GM23338 (cell line): ENCODE measurements around the gene KCTD14. TPM values are rescaled to one million over a fixed set of nuclear protein-coding genes. Genes with fewer than 3 reads are reported as not detected.
"Not testable (repeated sequence)": the region's sequence is repeated elsewhere in the genome, so short reads cannot be mapped to it uniquely, and the experiment has no call there.

Experiments used
- ATAC-seq: fragments of 200-7000 bp; cut with Tn5 transposase; 3 replicates; pipeline ENCODE4 v1.9.1; 2020
- DNase-seq: peaks from one replicate; pipeline ENCODE4 v3.0.0-alpha.2; 2015; ENCODE audit warnings: low spot score
- H2AFZ ChIP-seq: fragments of 200-600 bp; sonication (generic); 2 replicates; pipeline ENCODE4 v1.8.0; 2016; ENCODE audit warnings: antibody characterized with exemption, mild to moderate bottlenecking, moderate library complexity
- H3F3A ChIP-seq: fragments of 200-600 bp; sonication (generic); replicated peaks from 2 replicates; pipeline ENCODE4 v1.8.0; 2017; ENCODE audit warnings: antibody characterized with exemption, mixed run types, low read depth
- H3K27ac ChIP-seq: fragments of 200-600 bp; sonication (generic); 2 replicates; pipeline ENCODE4 v1.6.1; 2016; ENCODE audit warnings: low read depth
- H3K27me3 ChIP-seq: fragments of 200-600 bp; sonication (generic); 2 replicates; pipeline ENCODE4 v1.8.0; 2016; ENCODE audit warnings: mild to moderate bottlenecking, mixed run types, moderate library complexity; ENCODE audit not compliant: insufficient read depth
- H3K36me3 ChIP-seq: fragments of 200-600 bp; sonication (generic); 2 replicates; pipeline ENCODE4 v1.8.0; 2016; ENCODE audit warnings: mild to moderate bottlenecking; ENCODE audit not compliant: insufficient read depth
- H3K4me1 ChIP-seq: fragments of 200-600 bp; sonication (generic); 2 replicates; pipeline ENCODE4 v1.8.0; 2016; ENCODE audit warnings: mild to moderate bottlenecking, moderate library complexity; ENCODE audit not compliant: insufficient read depth
- H3K4me2 ChIP-seq: fragments of 200-600 bp; sonication (generic); 2 replicates; pipeline ENCODE4 v1.7.1; 2017; ENCODE audit warnings: mixed run types
- H3K4me3 ChIP-seq: fragments of 200-600 bp; sonication (generic); 2 replicates; pipeline ENCODE4 v1.6.1; 2016; ENCODE audit warnings: mixed run types
- H3K79me2 ChIP-seq: fragments of 200-600 bp; sonication (generic); replicated peaks from 2 replicates; pipeline ENCODE4 v1.8.0; 2017; ENCODE audit warnings: mild to moderate bottlenecking; ENCODE audit not compliant: insufficient read depth
- H3K9me2 ChIP-seq: fragments of 200-600 bp; sonication (generic); 2 replicates; pipeline ENCODE4 v1.8.0; 2017; ENCODE audit not compliant: insufficient read depth
- H4K20me1 ChIP-seq: fragments of 200-600 bp; sonication (generic); replicated peaks from 2 replicates; pipeline ENCODE4 v1.8.0; 2017; ENCODE audit warnings: mild to moderate bottlenecking; ENCODE audit not compliant: insufficient read depth
- H3K27ac Mint-ChIP-seq: 2 replicates; pipeline ENCODE4 v1.8.0; 2020; ENCODE audit warnings: inconsistent platforms, mild to moderate bottlenecking, moderate library complexity, mixed read lengths
- H3K27me3 Mint-ChIP-seq: 3 replicates; pipeline ENCODE4 v1.8.0; 2022; ENCODE audit warnings: low read depth, mild to moderate bottlenecking, moderate library complexity, mixed read lengths, inconsistent platforms; ENCODE audit not compliant: insufficient read depth, poor library complexity
- H3K36me3 Mint-ChIP-seq: 3 replicates; pipeline ENCODE4 v1.8.0; 2021; ENCODE audit warnings: low read depth, mild to moderate bottlenecking, inconsistent platforms, moderate library complexity, mixed read lengths
- H3K4me1 Mint-ChIP-seq: 3 replicates; pipeline ENCODE4 v1.8.0; 2020; ENCODE audit warnings: mild to moderate bottlenecking, inconsistent platforms, mixed read lengths
- H3K4me3 Mint-ChIP-seq: 3 replicates; pipeline ENCODE4 v1.8.0; 2021; ENCODE audit warnings: moderate library complexity, mild to moderate bottlenecking, inconsistent platforms, mixed read lengths
- H3K9me3 Mint-ChIP-seq: 3 replicates; pipeline ENCODE4 v1.8.0; 2020; ENCODE audit warnings: moderate library complexity, mild to moderate bottlenecking, inconsistent platforms, mixed read lengths
- JUNB ChIP-seq: IDR thresholded peaks from one replicate; pipeline ENCODE4 v1.6.1; 2016; ENCODE audit warnings: antibody characterized with exemption; ENCODE audit not compliant: unreplicated experiment
- NANOG ChIP-seq: IDR thresholded peaks from 2 replicates; pipeline ENCODE4 v1.6.1; 2016; ENCODE audit warnings: antibody characterized with exemption, borderline replicate concordance
- STAT1 ChIP-seq: IDR thresholded peaks from one replicate; pipeline ENCODE4 v1.6.1; 2016; ENCODE audit warnings: antibody characterized with exemption; ENCODE audit not compliant: unreplicated experiment
- polyA plus RNA-seq: library from polyadenylated mRNA; unstranded; fragments of >200 nt; fragmentation: Nextera tagmentation; extraction: Ambion mirVana; gene quantifications from 2 replicates; pipeline ENCODE4 v1.2.1, GENCODE V29; 2016
- total RNA-seq: library from RNA; depleted of rRNA; stranded (reverse); fragments of >200 nt; shearing (Covaris generic); gene quantifications from 2 replicates; pipeline ENCODE4 v1.2.3, GENCODE V29; 2014
- TF ChIP-seq, protein P1 (sequence below), 2 experiments: fragments of 200-600 bp in 1 of 2; sonication (generic) in 1 of 2; conservative IDR thresholded peaks; 2 replicates each; pipeline versions ENCODE4 v1.5.1 to v1.6.1; 2016 to 2017; ENCODE audit warnings: antibody characterized with exemption in 2 of 2, low read depth in 2 of 2, mild to moderate bottlenecking in 2 of 2, moderate library complexity in 1 of 2
- TF ChIP-seq, protein P2 (sequence below): fragments of 250-450 bp; sonication (Bioruptor Pico); IDR thresholded peaks from 2 replicates; pipeline ENCODE4 v1.5.0; 2020; ENCODE audit warnings: mild to moderate bottlenecking, moderate library complexity
- TF ChIP-seq, protein P3 (sequence below): IDR thresholded peaks from 2 replicates; pipeline ENCODE4 v1.6.1; 2016; ENCODE audit warnings: antibody characterized with exemption
- TF ChIP-seq, protein P4 (sequence below): IDR thresholded peaks from one replicate; pipeline ENCODE4 v1.6.1; 2018; ENCODE audit warnings: antibody characterized with exemption; ENCODE audit not compliant: unreplicated experiment

The KCTD14 gene
- total and polyA plus RNA-seq, 2 experiments from 2014 or later: 5.9 to 19.1 TPM

DNA sequence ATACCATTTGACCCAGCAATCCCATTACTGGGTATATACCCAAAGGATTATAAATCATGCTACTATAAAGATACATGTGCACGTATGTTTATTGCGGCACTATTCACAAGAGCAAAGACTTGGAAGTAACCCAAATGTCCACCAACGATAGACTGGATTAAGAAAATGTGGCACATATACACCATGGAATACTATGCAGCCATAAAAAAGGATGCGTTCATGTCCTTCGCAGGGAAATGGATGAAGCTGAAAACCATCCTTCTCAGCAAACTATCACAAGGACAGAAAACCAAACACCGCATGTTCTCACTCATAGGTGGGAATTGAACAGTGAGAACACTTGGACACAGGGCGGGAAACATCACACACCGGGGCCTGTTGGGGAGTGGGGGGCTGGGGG is 36.6 kb downstream of the KCTD14 start:
- not testable (repeated sequence) for H3K27me3 Mint-ChIP-seq, H3K27ac Mint-ChIP-seq, ATAC-seq, H3K27me3 ChIP-seq, H2AFZ ChIP-seq, H3K4me3 ChIP-seq, H4K20me1 ChIP-seq, H3K4me2 ChIP-seq, H3K4me3 Mint-ChIP-seq, H3K4me1 ChIP-seq, H3F3A ChIP-seq, H3K4me1 Mint-ChIP-seq, H3K27ac ChIP-seq, H3K9me2 ChIP-seq, H3K9me3 Mint-ChIP-seq, DNase-seq
- H3K36me3 Mint-ChIP-seq: peaks cover 30% of the 10 kb centered on the region
- Histone ChIP-seq H3K79me2 (peaks cover 27% of the 10 kb centered on the region), H3K36me3 (peaks cover 10% of the 10 kb centered on the region; the same call in 1 of the 2 replicates)

DNA sequence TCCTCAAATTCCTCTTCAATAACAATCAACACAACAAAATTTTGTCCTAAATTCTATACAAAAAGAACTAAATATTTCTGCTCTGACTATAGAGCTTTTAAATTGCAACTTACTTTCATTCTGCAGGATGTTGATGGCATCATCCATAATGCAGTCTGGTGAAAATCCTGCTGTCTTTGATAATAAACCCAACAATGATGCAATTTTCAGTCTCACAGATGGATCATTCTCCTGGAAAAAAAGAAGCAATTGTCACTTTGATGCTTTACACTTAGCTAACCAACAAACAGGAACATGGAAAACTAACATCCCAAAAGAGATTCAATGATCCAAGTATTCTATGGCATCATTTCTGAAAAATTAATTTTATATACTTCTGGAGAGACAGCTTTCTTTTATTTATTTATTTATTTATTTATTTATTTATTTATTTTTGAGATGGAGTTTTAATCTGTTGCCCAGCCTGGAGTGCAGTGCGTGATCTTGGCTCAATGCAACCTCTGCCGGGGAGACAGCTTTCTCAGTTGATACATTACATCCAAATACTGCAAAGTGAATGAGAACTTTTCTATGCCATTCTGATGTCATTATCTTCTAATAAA is 41.6 kb downstream of the KCTD14 start:
- peaks cover 4% of the 10 kb centered on the region; the same call in 1 of the 2 replicates for H4K20me1 ChIP-seq
- H3K4me3 Mint-ChIP-seq: no peak overlapping the region
- H3K36me3 Mint-ChIP-seq: peaks cover 33% of the 10 kb centered on the region; the same call in 2 of the 3 replicates
- no peak overlapping the region for H3K27ac Mint-ChIP-seq
- H3K79me2 ChIP-seq: peaks cover 27% of the 10 kb centered on the region
- ATAC-seq (no peak), DNase-seq (no peak)
- no peaks in the 10 kb centered on the region for H3K4me1 Mint-ChIP-seq
- no peaks in the 10 kb centered on the region for H3K4me1 ChIP-seq
- H3K36me3 ChIP-seq: peaks cover 24% of the 10 kb centered on the region
- H3K9me2 ChIP-seq: no peaks in the 10 kb centered on the region
- H3F3A ChIP-seq: no peaks in the 10 kb centered on the region
- no peak overlapping the region for H2AFZ ChIP-seq
- no peaks in the 10 kb centered on the region for H3K27me3 ChIP-seq
- no peak overlapping the region for H3K4me3 ChIP-seq
- no peak overlapping the region for H3K4me2 ChIP-seq
- H3K27me3 Mint-ChIP-seq: no peaks in the 10 kb centered on the region
- H3K9me3 Mint-ChIP-seq: peaks cover 2% of the 10 kb centered on the region; the same call in 1 of the 3 replicates
- H3K27ac ChIP-seq: no peak overlapping the region
- TF ChIP-seq, protein P1, sequence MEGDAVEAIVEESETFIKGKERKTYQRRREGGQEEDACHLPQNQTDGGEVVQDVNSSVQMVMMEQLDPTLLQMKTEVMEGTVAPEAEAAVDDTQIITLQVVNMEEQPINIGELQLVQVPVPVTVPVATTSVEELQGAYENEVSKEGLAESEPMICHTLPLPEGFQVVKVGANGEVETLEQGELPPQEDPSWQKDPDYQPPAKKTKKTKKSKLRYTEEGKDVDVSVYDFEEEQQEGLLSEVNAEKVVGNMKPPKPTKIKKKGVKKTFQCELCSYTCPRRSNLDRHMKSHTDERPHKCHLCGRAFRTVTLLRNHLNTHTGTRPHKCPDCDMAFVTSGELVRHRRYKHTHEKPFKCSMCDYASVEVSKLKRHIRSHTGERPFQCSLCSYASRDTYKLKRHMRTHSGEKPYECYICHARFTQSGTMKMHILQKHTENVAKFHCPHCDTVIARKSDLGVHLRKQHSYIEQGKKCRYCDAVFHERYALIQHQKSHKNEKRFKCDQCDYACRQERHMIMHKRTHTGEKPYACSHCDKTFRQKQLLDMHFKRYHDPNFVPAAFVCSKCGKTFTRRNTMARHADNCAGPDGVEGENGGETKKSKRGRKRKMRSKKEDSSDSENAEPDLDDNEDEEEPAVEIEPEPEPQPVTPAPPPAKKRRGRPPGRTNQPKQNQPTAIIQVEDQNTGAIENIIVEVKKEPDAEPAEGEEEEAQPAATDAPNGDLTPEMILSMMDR (conservative IDR thresholded peaks at IDR 0.05; ENCODE audit: low read depth in 2 of 2): no peak
- no peak for TF ChIP-seq JUNB
- TF ChIP-seq, protein P2, sequence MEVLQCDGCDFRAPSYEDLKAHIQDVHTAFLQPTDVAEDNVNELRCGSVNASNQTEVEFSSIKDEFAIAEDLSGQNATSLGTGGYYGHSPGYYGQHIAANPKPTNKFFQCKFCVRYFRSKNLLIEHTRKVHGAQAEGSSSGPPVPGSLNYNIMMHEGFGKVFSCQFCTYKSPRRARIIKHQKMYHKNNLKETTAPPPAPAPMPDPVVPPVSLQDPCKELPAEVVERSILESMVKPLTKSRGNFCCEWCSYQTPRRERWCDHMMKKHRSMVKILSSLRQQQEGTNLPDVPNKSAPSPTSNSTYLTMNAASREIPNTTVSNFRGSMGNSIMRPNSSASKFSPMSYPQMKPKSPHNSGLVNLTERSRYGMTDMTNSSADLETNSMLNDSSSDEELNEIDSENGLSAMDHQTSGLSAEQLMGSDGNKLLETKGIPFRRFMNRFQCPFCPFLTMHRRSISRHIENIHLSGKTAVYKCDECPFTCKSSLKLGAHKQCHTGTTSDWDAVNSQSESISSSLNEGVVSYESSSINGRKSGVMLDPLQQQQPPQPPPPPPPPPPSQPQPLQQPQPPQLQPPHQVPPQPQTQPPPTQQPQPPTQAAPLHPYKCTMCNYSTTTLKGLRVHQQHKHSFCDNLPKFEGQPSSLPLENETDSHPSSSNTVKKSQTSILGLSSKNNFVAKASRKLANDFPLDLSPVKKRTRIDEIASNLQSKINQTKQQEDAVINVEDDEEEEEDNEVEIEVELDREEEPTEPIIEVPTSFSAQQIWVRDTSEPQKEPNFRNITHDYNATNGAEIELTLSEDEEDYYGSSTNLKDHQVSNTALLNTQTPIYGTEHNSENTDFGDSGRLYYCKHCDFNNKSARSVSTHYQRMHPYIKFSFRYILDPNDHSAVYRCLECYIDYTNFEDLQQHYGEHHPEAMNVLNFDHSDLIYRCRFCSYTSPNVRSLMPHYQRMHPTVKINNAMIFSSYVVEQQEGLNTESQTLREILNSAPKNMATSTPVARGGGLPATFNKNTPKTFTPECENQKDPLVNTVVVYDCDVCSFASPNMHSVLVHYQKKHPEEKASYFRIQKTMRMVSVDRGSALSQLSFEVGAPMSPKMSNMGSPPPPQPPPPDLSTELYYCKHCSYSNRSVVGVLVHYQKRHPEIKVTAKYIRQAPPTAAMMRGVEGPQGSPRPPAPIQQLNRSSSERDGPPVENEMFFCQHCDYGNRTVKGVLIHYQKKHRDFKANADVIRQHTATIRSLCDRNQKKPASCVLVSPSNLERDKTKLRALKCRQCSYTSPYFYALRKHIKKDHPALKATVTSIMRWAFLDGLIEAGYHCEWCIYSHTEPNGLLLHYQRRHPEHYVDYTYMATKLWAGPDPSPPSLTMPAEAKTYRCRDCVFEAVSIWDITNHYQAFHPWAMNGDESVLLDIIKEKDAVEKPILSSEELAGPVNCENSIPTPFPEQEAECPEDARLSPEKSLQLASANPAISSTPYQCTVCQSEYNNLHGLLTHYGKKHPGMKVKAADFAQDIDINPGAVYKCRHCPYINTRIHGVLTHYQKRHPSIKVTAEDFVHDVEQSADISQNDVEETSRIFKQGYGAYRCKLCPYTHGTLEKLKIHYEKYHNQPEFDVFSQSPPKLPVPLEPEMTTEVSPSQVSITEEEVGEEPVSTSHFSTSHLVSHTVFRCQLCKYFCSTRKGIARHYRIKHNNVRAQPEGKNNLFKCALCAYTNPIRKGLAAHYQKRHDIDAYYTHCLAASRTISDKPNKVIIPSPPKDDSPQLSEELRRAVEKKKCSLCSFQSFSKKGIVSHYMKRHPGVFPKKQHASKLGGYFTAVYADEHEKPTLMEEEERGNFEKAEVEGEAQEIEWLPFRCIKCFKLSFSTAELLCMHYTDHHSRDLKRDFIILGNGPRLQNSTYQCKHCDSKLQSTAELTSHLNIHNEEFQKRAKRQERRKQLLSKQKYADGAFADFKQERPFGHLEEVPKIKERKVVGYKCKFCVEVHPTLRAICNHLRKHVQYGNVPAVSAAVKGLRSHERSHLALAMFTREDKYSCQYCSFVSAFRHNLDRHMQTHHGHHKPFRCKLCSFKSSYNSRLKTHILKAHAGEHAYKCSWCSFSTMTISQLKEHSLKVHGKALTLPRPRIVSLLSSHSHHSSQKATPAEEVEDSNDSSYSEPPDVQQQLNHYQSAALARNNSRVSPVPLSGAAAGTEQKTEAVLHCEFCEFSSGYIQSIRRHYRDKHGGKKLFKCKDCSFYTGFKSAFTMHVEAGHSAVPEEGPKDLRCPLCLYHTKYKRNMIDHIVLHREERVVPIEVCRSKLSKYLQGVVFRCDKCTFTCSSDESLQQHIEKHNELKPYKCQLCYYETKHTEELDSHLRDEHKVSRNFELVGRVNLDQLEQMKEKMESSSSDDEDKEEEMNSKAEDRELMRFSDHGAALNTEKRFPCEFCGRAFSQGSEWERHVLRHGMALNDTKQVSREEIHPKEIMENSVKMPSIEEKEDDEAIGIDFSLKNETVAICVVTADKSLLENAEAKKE (CRISPR knock-in tag): no peak
- no peak for TF ChIP-seq STAT1
- no peak for TF ChIP-seq NANOG
- TF ChIP-seq, protein P3, sequence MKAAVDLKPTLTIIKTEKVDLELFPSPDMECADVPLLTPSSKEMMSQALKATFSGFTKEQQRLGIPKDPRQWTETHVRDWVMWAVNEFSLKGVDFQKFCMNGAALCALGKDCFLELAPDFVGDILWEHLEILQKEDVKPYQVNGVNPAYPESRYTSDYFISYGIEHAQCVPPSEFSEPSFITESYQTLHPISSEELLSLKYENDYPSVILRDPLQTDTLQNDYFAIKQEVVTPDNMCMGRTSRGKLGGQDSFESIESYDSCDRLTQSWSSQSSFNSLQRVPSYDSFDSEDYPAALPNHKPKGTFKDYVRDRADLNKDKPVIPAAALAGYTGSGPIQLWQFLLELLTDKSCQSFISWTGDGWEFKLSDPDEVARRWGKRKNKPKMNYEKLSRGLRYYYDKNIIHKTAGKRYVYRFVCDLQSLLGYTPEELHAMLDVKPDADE: no peak
- TF ChIP-seq, protein P4, sequence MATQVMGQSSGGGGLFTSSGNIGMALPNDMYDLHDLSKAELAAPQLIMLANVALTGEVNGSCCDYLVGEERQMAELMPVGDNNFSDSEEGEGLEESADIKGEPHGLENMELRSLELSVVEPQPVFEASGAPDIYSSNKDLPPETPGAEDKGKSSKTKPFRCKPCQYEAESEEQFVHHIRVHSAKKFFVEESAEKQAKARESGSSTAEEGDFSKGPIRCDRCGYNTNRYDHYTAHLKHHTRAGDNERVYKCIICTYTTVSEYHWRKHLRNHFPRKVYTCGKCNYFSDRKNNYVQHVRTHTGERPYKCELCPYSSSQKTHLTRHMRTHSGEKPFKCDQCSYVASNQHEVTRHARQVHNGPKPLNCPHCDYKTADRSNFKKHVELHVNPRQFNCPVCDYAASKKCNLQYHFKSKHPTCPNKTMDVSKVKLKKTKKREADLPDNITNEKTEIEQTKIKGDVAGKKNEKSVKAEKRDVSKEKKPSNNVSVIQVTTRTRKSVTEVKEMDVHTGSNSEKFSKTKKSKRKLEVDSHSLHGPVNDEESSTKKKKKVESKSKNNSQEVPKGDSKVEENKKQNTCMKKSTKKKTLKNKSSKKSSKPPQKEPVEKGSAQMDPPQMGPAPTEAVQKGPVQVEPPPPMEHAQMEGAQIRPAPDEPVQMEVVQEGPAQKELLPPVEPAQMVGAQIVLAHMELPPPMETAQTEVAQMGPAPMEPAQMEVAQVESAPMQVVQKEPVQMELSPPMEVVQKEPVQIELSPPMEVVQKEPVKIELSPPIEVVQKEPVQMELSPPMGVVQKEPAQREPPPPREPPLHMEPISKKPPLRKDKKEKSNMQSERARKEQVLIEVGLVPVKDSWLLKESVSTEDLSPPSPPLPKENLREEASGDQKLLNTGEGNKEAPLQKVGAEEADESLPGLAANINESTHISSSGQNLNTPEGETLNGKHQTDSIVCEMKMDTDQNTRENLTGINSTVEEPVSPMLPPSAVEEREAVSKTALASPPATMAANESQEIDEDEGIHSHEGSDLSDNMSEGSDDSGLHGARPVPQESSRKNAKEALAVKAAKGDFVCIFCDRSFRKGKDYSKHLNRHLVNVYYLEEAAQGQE: no peak
